ENCODE measurements around the gene SMIM32.

DNA sequence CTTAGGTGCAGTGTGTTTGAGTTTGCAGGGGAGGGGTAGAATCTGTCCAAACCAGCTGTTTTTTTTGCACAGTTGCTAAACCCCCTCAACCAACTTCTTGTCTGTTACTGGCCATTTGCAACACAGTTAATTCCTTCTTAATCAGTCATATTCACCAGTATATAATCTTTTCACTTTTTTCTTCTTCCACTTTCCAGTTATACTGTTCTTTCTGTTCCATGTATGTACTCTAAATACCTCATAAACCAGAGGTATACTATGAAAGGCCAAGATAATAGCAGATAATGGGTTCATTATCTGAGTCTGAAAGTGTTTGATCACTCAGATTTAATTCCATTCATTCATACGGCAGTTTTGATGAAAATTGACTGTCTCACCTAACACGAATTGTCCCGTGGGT is 49.2 kb downstream of the SMIM32 start:
- TF ChIP-seq ZNF274 (IDR thresholded peaks at IDR 0.05; ENCODE audit: low read depth, low read length), result no peak
- TF ChIP-seq YY1 (IDR thresholded peaks at IDR 0.05; ENCODE audit: insufficient read depth, insufficient read length), result no peak

Data from NT2/D1 (cell line).